Upper lobe of left lung (tissue), 6 donors: ENCODE data around the gene RBMS1. TPM values are rescaled to one million over a fixed set of nuclear protein-coding genes. Genes with fewer than 3 reads are reported as not detected.

ENCODE experiments used
- ATAC-seq, 2 donors: fragments of 200-7000 bp; cut with Tn5 transposase; one replicate each; pipeline ENCODE4 v1.9.1; 2022; ENCODE audit warnings: mild to moderate bottlenecking in 2 of 2, moderate library complexity in 2 of 2; ENCODE audit not compliant: low FRiP score in 2 of 2
- DNase-seq, 2 donors: peaks; one replicate each; pipeline ENCODE4 v3.0.0-alpha.2; 2019 to 2020
- H3K27ac ChIP-seq, 4 donors: fragments of 200-600 bp; sonication (generic); one replicate each; pipeline ENCODE4 v1.5.1; 2016 to 2019
- H3K27me3 ChIP-seq, 4 donors: fragments of 200-600 bp; sonication (generic); one replicate each; pipeline ENCODE4 v1.5.1; 2017 to 2019
- H3K36me3 ChIP-seq, 4 donors: fragments of 200-600 bp; sonication (generic); one replicate each; pipeline ENCODE4 v1.5.1; 2016 to 2019
- H3K4me1 ChIP-seq, 4 donors: fragments of 200-600 bp; sonication (generic); one replicate each; pipeline ENCODE4 v1.5.1; 2018 to 2019
- H3K4me3 ChIP-seq, 4 donors: fragments of 200-600 bp; sonication (generic); one replicate each; pipeline ENCODE4 v1.5.1; 2017 to 2019; ENCODE audit warnings: mild to moderate bottlenecking in 2 of 4, moderate library complexity in 1 of 4
- H3K9me3 ChIP-seq, 4 donors: fragments of 200-600 bp; sonication (generic); one replicate each; pipeline ENCODE4 v1.5.1; 2018 to 2019
- CTCF ChIP-seq, 6 experiments: fragments of 450-650 bp in 4 of 6; fragments of 200-600 bp in 2 of 6; sonication (generic) in 2 of 6; IDR thresholded peaks; one replicate each; pipeline ENCODE4 v1.5.1; 2016 to 2019; ENCODE audit warnings: antibody characterized with exemption in 6 of 6
- EP300 ChIP-seq, 4 donors: sonication (generic); formaldehyde crosslinking; IDR thresholded peaks; one replicate each; pipeline ENCODE4 v1.5.1; 2017; ENCODE audit warnings: antibody characterized with exemption in 4 of 4, control low read depth in 2 of 4
- POLR2A ChIP-seq, 4 donors: fragments of 450-650 bp; IDR thresholded peaks; one replicate each; pipeline ENCODE4 v1.5.1; 2016 to 2017; ENCODE audit warnings: antibody characterized with exemption in 4 of 4, mild to moderate bottlenecking in 2 of 4
- POLR2AphosphoS5 ChIP-seq, 2 donors: sonication (generic); formaldehyde crosslinking; IDR thresholded peaks; one replicate each; pipeline ENCODE4 v1.5.1; 2017; ENCODE audit warnings: antibody characterized with exemption in 2 of 2
- WGBS, 2 donors: methylation state at CpG; one replicate each; pipeline ENCODE4 v1.1.5; 2017 to 2018; 5-methylcytosine and 5-hydroxymethylcytosine counted together
- total RNA-seq, 6 donors: library from RNA; depleted of rRNA in 4 of 6; stranded (reverse); fragments of >200 nt in 4 of 6; gene quantifications; one replicate each; pipeline versions ENCODE4 v1.1.0 to v1.2.1, GENCODE V29; 2016 to 2021
- donor health status: DM: no; HTN: no; CAD: no; lungs with moderate emphysema.
- donor health status: DM: no; HTN: yes; CAD: no; lungs with severe emphysema.

RBMS1 gene
- total RNA-seq, 6 donors from 2014 or later, result 81.3 to 125 (median 95.4) TPM

GRCh38 chr2:160310118-160310828, 183.3 kb downstream of the RBMS1 start:
- DNase-seq, result no peak
- H3K9me3 ChIP-seq, result no peaks in the 10 kb centered on the region
- H3K27me3 ChIP-seq, result no peaks in the 10 kb centered on the region
- peaks cover 0 to 29% (median 8%) of the 10 kb centered on the region in 4 donors for H3K4me1 ChIP-seq
- peaks cover 0 to 51% (median 4%) of the 10 kb centered on the region in 4 donors for H3K36me3 ChIP-seq
- TF ChIP-seq POLR2A (IDR thresholded peaks at IDR 0.05) (no peak), CTCF (IDR thresholded peaks at IDR 0.05) (no peak), POLR2AphosphoS5 (IDR thresholded peaks at IDR 0.05) (no peak), EP300 (IDR thresholded peaks at IDR 0.05) (no peak)
- H3K27ac ChIP-seq, result peak overlapping the region in 3 of 4 donors; percentile 2 to 17 (median 6)
- WGBS, 2 donors, result 51 to 56% methylated on average over 8 of the region's 8 CpGs
- H3K4me3 ChIP-seq, result no peak overlapping the region
- no peak for ATAC-seq

GRCh38 chr2:160309585-160309984, 184.0 kb downstream of the RBMS1 start:
- Histone ChIP-seq H3K36me3 (peaks cover 0 to 50% (median 4%) of the 10 kb centered on the region in 4 donors), H3K4me1 (peaks cover 0 to 27% (median 7%) of the 10 kb centered on the region in 4 donors), H3K4me3 (no peak overlapping the region), H3K27me3 (no peaks in the 10 kb centered on the region), H3K27ac (peak overlapping the region in 1 of 4 donors; percentile 17), H3K9me3 (no peaks in the 10 kb centered on the region)
- TF ChIP-seq EP300 (IDR thresholded peaks at IDR 0.05) (no peak), POLR2A (IDR thresholded peaks at IDR 0.05) (no peak), CTCF (IDR thresholded peaks at IDR 0.05) (no peak)
- DNase-seq (no peak), ATAC-seq (no peak)

- ATAC-seq, result no peak
- no peak for DNase-seq
- H3K4me3 ChIP-seq, result no peak overlapping the region
Observed at GRCh38 chr2:160308915-160309314, 184.7 kb downstream of the RBMS1 start.

GRCh38 chr2:160308476-160308875, 185.1 kb downstream of the RBMS1 start:
- ATAC-seq (no peak), DNase-seq (no peak)
- Histone ChIP-seq H3K27ac (no peak overlapping the region), H3K27me3 (no peaks in the 10 kb centered on the region), H3K4me1 (peaks cover 0 to 29% (median 13%) of the 10 kb centered on the region in 4 donors), H3K9me3 (no peaks in the 10 kb centered on the region), H3K4me3 (no peak overlapping the region), H3K36me3 (peaks cover 0 to 52% (median 4%) of the 10 kb centered on the region in 4 donors)
- WGBS, 2 donors, result 97 to 100% methylated on average over 3 of the region's 3 CpGs
- TF ChIP-seq POLR2AphosphoS5 (IDR thresholded peaks at IDR 0.05) (no peak), EP300 (IDR thresholded peaks at IDR 0.05) (no peak), POLR2A (IDR thresholded peaks at IDR 0.05) (no peak), CTCF (IDR thresholded peaks at IDR 0.05) (no peak)

More at GRCh38 chr2:160308915-160309314, 184.7 kb downstream of the RBMS1 start:
- H3K9me3 ChIP-seq, result no peaks in the 10 kb centered on the region
- H3K4me1 ChIP-seq, result peaks cover 0 to 24% (median 9%) of the 10 kb centered on the region in 4 donors
- no peaks in the 10 kb centered on the region for H3K27me3 ChIP-seq
- no peak overlapping the region for H3K27ac ChIP-seq
- TF ChIP-seq POLR2AphosphoS5 (IDR thresholded peaks at IDR 0.05), result no peak
- 88 to 89% methylated on average over 5 of the region's 5 CpGs for WGBS, 2 donors
- peaks cover 0 to 50% (median 4%) of the 10 kb centered on the region in 4 donors for H3K36me3 ChIP-seq

GRCh38 chr2:160306985-160307384, 186.6 kb downstream of the RBMS1 start:
- Histone ChIP-seq H3K4me1 (peaks cover 0 to 33% (median 17%) of the 10 kb centered on the region in 4 donors), H3K27me3 (no peaks in the 10 kb centered on the region), H3K36me3 (peaks cover 0 to 53% (median 8%) of the 10 kb centered on the region in 4 donors), H3K27ac (peak overlapping the region in 1 of 4 donors; percentile 22), H3K9me3 (no peaks in the 10 kb centered on the region), H3K4me3 (no peak overlapping the region)
- DNase-seq (no peak), ATAC-seq (peak in 1 of 2 donors; percentile 54)
- WGBS, 2 donors, result 81 to 83% methylated on average over 10 of the region's 10 CpGs
- TF ChIP-seq POLR2AphosphoS5 (IDR thresholded peaks at IDR 0.05) (no peak), POLR2A (IDR thresholded peaks at IDR 0.05) (no peak), CTCF (IDR thresholded peaks at IDR 0.05) (no peak), EP300 (IDR thresholded peaks at IDR 0.05) (no peak)
